PC-9 (cell line): Measurements from ENCODE around the gene JOSD2.

Experiments
- EZH2 ChIP-seq: fragments of 200-600 bp; sonication (generic); IDR thresholded peaks from 2 replicates; pipeline ENCODE4 v1.8.0; 2017; ENCODE audit warnings: antibody characterized with exemption, low read depth
- TF ChIP-seq, protein P1 (sequence below): fragments of 200-600 bp; sonication (generic); conservative IDR thresholded peaks from 2 replicates; pipeline ENCODE4 v1.6.1; 2017; ENCODE audit warnings: mixed run types, antibody characterized with exemption, mild to moderate bottlenecking, moderate library complexity

DNA sequence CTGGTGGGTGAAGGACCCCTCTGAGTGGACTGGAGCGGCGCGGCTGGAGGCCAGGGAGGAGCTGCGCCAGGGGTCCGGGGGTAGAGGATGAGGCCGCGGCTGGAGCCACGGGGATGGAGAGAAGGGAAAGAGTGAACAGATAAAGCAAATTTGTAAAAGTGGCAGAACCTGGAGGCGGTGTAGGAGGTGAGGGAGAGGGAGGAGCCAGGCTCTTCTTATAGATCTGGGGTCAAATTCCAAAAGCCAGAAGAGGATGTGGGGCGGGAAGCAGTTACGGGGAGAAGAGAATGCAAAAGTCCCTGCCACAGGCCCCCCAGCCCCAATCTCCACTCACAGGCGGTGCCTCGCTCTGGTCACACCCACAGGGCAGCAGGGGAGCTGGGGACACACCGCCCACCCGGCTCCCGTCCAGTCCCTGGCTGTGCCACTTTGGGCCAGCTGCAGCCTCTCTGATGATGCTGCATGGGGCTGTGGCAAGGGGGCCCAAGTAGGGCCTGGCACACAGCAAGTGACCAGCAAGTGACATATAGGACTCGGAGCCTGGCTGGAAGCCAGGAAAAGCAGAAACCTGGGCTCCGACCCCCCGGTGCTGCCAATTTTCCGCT is 46.1 kb upstream of the JOSD2 start:
- TF ChIP-seq, protein P1, sequence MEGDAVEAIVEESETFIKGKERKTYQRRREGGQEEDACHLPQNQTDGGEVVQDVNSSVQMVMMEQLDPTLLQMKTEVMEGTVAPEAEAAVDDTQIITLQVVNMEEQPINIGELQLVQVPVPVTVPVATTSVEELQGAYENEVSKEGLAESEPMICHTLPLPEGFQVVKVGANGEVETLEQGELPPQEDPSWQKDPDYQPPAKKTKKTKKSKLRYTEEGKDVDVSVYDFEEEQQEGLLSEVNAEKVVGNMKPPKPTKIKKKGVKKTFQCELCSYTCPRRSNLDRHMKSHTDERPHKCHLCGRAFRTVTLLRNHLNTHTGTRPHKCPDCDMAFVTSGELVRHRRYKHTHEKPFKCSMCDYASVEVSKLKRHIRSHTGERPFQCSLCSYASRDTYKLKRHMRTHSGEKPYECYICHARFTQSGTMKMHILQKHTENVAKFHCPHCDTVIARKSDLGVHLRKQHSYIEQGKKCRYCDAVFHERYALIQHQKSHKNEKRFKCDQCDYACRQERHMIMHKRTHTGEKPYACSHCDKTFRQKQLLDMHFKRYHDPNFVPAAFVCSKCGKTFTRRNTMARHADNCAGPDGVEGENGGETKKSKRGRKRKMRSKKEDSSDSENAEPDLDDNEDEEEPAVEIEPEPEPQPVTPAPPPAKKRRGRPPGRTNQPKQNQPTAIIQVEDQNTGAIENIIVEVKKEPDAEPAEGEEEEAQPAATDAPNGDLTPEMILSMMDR: no peak
- TF ChIP-seq EZH2: no peak
